22Rv1 (cell line): ENCODE measurements around the gene RHOH.

Experiments
- ZFX ChIP-seq: fragments of 450-650 bp; IDR thresholded peaks from 2 replicates; pipeline ENCODE4 v1.6.1; 2017; ENCODE audit warnings: antibody characterized with exemption, borderline replicate concordance
- TF ChIP-seq, protein P1 (sequence below): fragments of 450-650 bp; IDR thresholded peaks from 2 replicates; pipeline ENCODE4 v1.5.1; 2017; ENCODE audit warnings: mild to moderate bottlenecking

DNA sequence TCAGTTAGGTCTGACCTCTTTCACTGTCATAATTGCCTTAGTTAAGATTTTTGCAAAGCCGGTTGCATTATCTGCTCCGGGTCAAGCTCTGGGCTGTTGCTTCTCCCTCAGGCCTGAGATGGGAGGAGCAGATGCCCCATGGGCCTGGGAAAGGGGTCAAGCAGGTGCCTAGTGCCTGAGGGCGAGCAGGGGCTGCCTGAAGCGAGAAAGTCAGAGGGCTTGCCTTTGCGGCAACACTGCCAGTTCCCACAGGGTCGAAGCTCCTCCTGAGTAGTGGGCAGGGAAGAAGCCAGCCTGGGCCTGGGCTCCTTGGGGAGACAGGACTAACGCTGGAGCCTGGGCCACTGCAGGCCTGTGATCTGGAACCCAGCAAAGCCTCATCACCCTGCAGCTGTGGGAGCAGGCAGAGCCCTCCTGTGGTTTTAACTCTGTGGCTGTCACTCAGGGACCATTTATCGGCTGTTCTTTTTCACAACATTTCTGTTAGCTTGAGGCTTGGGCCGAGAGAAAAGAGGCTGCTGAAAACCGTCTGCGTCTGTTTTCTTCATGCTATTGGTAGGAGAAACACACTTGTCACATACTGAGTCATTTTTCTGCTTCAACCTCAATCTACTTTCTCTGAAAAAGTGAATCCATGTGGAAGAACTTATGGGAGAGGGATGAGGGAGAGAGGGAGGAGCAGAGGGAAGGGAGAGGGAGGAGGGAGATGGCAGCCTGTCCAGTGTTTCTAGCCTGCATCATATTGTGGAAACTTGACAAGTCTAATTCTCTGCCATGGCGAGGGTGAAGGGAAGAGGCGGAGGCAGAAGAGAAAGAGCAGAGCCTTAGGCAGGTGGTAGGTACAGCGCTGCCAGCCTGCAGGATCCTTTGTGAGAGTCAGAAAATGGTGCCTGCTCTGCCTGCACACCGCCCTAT lies 68.4 kb downstream of the RHOH start:
- TF ChIP-seq, protein P1, sequence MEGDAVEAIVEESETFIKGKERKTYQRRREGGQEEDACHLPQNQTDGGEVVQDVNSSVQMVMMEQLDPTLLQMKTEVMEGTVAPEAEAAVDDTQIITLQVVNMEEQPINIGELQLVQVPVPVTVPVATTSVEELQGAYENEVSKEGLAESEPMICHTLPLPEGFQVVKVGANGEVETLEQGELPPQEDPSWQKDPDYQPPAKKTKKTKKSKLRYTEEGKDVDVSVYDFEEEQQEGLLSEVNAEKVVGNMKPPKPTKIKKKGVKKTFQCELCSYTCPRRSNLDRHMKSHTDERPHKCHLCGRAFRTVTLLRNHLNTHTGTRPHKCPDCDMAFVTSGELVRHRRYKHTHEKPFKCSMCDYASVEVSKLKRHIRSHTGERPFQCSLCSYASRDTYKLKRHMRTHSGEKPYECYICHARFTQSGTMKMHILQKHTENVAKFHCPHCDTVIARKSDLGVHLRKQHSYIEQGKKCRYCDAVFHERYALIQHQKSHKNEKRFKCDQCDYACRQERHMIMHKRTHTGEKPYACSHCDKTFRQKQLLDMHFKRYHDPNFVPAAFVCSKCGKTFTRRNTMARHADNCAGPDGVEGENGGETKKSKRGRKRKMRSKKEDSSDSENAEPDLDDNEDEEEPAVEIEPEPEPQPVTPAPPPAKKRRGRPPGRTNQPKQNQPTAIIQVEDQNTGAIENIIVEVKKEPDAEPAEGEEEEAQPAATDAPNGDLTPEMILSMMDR: no peak
- TF ChIP-seq ZFX: no peak
